ENCODE results near the gene CFAP65.

DNA sequence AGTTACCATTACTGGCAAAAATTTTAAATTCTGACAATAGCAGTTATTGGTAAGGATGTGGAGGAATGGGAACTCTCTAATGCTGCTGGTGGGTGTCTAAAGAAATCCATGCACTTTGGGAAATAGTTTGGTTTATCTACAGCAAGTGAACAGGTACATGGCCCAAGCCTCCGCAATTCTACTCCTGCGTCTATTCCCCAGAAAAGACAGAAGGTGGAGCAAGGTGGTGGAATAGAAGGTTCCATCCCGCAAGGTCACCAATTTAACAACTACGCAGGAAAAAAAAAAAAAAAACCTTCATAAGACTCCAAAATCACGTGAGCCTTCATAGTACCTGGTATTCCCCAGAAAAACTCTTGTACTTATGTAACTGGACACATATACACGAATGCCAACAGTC is 6.5 kb downstream of the CFAP65 start:
- TF ChIP-seq, protein P1, sequence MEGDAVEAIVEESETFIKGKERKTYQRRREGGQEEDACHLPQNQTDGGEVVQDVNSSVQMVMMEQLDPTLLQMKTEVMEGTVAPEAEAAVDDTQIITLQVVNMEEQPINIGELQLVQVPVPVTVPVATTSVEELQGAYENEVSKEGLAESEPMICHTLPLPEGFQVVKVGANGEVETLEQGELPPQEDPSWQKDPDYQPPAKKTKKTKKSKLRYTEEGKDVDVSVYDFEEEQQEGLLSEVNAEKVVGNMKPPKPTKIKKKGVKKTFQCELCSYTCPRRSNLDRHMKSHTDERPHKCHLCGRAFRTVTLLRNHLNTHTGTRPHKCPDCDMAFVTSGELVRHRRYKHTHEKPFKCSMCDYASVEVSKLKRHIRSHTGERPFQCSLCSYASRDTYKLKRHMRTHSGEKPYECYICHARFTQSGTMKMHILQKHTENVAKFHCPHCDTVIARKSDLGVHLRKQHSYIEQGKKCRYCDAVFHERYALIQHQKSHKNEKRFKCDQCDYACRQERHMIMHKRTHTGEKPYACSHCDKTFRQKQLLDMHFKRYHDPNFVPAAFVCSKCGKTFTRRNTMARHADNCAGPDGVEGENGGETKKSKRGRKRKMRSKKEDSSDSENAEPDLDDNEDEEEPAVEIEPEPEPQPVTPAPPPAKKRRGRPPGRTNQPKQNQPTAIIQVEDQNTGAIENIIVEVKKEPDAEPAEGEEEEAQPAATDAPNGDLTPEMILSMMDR (IDR thresholded peaks at IDR 0.05): no peak
- TF ChIP-seq POLR2A (IDR thresholded peaks at IDR 0.05; ENCODE audit: low read depth): no peak
